Measurements from ENCODE around the gene CNOT4. TPM values are rescaled to one million over a fixed set of nuclear protein-coding genes. Genes with fewer than 3 reads are reported as not detected.

CNOT4 gene
- total and polyA plus RNA-seq, 2 of the 13 experiments (the other 11 are each of a cell fraction or from before 2014, with no cell fraction given): 7.4 to 8.4 TPM

- TF ChIP-seq HMGXB3 (CRISPR knock-in tag; IDR thresholded peaks at IDR 0.05; ENCODE audit: borderline replicate concordance): peak; percentile 71
- peak; percentile 35; the same call in 1 of the 2 replicates for TF ChIP-seq ELF3 (CRISPR knock-in tag; IDR thresholded peaks at IDR 0.05)
- TF ChIP-seq HNRNPK (IDR thresholded peaks at IDR 0.05; ENCODE audit: low read depth, low read length, poor library complexity, severe bottlenecking): peak; percentile 64
- TF ChIP-seq SMC3 (IDR thresholded peaks at IDR 0.05; ENCODE audit: low read length): no peak
- peak; percentile 78 for TF ChIP-seq SP4 (CRISPR knock-in tag; IDR thresholded peaks at IDR 0.05)
- no peak for TF ChIP-seq ZNF235 (CRISPR knock-in tag; IDR thresholded peaks at IDR 0.05; ENCODE audit: borderline replicate concordance)
- TF ChIP-seq IRF9 (CRISPR knock-in tag; IDR thresholded peaks at IDR 0.05; ENCODE audit: borderline replicate concordance): 0 out of 2 replicates have a peak, but pooled peaks have one; percentile 67
- TF ChIP-seq MIER2 (CRISPR knock-in tag; IDR thresholded peaks at IDR 0.05): peak; percentile 38; the same call in 1 of the 2 replicates
- TF ChIP-seq MLX (CRISPR knock-in tag; IDR thresholded peaks at IDR 0.05): 0 out of 2 replicates have a peak, but pooled peaks have one; percentile 46
- peak; percentile 27; the same call in 1 of the 2 replicates for TF ChIP-seq GABPA (IDR thresholded peaks at IDR 0.05; ENCODE audit: low read depth, low read length)
- TF ChIP-seq GABPA (CRISPR knock-in tag; IDR thresholded peaks at IDR 0.05; ENCODE audit: low read depth): peak; percentile 68
- no peak for TF ChIP-seq FOXM1 (CRISPR knock-in tag; IDR thresholded peaks at IDR 0.05)
- TF ChIP-seq, protein P1, sequence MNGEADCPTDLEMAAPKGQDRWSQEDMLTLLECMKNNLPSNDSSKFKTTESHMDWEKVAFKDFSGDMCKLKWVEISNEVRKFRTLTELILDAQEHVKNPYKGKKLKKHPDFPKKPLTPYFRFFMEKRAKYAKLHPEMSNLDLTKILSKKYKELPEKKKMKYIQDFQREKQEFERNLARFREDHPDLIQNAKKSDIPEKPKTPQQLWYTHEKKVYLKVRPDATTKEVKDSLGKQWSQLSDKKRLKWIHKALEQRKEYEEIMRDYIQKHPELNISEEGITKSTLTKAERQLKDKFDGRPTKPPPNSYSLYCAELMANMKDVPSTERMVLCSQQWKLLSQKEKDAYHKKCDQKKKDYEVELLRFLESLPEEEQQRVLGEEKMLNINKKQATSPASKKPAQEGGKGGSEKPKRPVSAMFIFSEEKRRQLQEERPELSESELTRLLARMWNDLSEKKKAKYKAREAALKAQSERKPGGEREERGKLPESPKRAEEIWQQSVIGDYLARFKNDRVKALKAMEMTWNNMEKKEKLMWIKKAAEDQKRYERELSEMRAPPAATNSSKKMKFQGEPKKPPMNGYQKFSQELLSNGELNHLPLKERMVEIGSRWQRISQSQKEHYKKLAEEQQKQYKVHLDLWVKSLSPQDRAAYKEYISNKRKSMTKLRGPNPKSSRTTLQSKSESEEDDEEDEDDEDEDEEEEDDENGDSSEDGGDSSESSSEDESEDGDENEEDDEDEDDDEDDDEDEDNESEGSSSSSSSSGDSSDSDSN (CRISPR knock-in tag; IDR thresholded peaks at IDR 0.05): peak; percentile 100
- TF ChIP-seq PCBP1 (IDR thresholded peaks at IDR 0.05; ENCODE audit: borderline replicate concordance, low read depth, low read length): peak; percentile 58; the same call in 1 of the 2 replicates
- 0 out of 2 replicates have a peak, but pooled peaks have one; percentile 36 for TF ChIP-seq TBX2 (CRISPR knock-in tag; IDR thresholded peaks at IDR 0.05; ENCODE audit: borderline replicate concordance)
- TF ChIP-seq FOXA3 (CRISPR knock-in tag; IDR thresholded peaks at IDR 0.05): peak; percentile 17; the same call in 1 of the 2 replicates
- no peak for TF ChIP-seq GTF2F1 (IDR thresholded peaks at IDR 0.05; ENCODE audit: low read length)
- TF ChIP-seq EP300 (IDR thresholded peaks at IDR 0.05; ENCODE audit: low read depth in 2 of 2, low read length in 2 of 2): 0 out of 4 replicates have a peak, but pooled peaks of 1 of the 2 experiments have one; percentile 9
- 0 out of 2 replicates have a peak, but pooled peaks have one; percentile 27 for TF ChIP-seq EP300 (CRISPR knock-in tag; IDR thresholded peaks at IDR 0.05; ENCODE audit: borderline replicate concordance)
- no peak for TF ChIP-seq ESRRA (CRISPR knock-in tag; IDR thresholded peaks at IDR 0.05; ENCODE audit: low read depth)
- TF ChIP-seq MXI1 (IDR thresholded peaks at IDR 0.05; ENCODE audit: borderline replicate concordance, low read depth, low read length): peak; percentile 95; the same call in 2 of the 3 replicates
- TF ChIP-seq GZF1 (CRISPR knock-in tag; IDR thresholded peaks at IDR 0.05): no peak
Observed at GRCh38 chr7:135509839-135510591, at the start of gene CNOT4 (continued).

All from HepG2 (cell line).